NCI-H128 (cell line): ENCODE results near the gene RPTOR.
"Not testable (repeated sequence)": the region's sequence is repeated elsewhere in the genome, so short reads cannot be mapped to it uniquely, and the experiment has no call there.

Experiments
- DNase-seq: peaks from one replicate; lab custom pipeline; 2025; ENCODE audit not compliant: unreplicated experiment; lab: John Stamatoyannopoulos, UW

RPTOR gene

DNA sequence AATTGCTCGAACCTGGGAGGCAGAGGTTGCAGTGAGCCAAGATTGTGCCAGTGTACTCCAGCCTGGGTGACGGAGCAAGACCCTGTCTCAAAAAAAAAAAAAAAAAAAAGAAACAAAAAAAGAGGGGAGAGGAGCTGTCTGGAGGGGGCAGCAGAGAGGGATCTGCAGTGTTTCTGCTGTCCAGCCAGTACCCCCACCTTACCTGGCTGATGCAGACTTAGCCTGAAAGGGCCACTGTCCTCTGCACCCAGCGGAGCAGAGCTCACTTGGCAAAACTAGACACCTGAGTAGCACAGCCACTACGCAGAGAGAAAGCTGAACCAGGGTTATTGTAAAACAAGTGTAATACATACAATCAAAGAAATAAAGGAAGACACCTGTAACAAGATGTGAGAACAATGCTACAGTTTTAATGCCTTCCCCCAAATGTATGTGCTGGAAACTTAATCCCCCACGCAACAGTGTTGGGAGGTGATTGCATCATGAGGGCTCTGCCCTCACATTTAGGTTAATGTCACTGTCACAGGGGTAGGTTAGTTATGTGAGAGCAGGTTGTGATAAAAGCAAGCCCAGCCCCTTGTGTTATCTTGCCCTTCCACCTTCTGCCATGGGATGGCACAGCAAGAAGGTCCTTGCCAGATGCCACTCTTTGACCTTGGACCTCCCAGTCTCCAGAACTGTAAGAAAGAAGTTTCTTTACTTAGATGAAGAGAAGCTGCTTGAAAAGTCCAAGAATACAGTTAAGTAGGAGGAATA, 211.2 kb downstream of the RPTOR start:
- no peak for DNase-seq

DNA sequence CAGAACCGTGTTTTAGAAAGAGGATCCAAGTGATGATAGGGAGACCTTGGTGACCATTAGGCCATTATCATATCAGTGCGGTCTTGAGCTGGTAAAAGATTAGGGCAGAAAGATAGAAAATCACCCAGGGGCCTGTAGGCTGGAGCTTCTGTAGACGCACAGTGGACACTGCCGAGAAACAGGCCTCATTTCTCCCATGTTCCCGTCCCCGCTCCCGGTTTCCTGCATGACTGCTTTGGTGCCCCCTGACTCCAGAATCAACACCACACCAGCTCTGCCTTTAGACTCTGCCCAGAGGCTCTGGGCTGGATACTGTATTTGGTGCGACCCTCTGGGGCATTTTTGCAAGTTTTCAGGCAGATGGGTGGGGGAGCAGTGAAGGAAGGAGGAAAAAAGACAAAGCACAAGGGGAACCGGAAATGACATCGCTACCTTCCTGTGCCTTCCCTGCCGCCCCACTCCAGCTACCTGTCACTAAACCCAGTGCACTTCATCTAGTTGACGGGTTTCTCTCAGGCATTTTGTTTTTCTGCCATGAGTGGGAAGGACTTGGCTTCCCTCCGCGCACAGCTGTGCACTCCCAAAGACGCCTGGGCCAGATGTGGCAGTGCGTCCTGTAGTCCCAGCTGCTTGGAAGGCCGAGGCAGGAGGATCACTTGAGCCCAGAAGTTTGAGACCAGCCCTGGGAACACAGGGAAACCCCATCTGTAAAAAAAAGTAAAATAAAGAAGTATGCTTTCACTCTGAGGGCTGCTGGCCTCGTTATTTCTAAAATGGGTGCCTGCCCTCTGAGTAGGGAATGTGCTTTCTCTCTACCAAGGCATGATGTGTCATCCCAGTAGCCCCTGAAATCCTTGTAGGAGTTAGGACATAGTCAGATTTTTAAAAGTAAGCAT, 214.1 kb downstream of the RPTOR start:
- DNase-seq = no peak

DNA sequence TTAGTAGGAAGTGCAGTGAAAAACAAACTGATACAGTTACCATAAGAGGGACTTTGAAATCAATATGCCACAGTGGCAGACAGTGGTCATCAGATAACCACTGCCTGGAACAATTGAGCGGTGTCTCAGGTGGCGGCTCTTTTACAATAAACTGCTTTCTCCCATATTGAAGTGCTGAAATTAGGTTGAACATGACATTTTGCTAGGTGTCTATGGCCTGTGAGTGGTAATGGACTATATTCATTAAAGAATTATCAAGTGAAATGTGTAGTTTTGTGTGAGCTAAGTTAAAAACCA, 214.7 kb downstream of the RPTOR start:
- DNase-seq = no peak

DNA sequence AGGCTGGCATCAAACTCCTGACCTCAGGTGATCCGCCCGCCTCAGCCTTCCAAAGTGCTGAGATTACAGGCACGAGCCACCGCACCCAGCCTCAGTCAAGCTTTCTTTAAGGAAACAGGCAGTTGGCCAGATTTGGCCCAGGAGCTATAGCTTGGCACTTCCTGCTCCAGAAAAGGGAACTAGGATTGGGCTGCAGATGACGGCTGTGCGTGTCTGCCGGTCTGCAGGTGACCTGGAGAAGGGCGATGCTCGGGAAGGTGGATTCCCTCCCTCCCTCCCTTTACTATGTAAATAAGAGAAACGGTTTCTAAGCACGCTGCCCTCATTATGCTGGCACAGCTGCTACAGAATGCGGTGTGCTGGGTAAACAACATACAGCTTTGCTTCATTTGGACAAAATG, 215.9 kb downstream of the RPTOR start:
- DNase-seq = no peak

DNA sequence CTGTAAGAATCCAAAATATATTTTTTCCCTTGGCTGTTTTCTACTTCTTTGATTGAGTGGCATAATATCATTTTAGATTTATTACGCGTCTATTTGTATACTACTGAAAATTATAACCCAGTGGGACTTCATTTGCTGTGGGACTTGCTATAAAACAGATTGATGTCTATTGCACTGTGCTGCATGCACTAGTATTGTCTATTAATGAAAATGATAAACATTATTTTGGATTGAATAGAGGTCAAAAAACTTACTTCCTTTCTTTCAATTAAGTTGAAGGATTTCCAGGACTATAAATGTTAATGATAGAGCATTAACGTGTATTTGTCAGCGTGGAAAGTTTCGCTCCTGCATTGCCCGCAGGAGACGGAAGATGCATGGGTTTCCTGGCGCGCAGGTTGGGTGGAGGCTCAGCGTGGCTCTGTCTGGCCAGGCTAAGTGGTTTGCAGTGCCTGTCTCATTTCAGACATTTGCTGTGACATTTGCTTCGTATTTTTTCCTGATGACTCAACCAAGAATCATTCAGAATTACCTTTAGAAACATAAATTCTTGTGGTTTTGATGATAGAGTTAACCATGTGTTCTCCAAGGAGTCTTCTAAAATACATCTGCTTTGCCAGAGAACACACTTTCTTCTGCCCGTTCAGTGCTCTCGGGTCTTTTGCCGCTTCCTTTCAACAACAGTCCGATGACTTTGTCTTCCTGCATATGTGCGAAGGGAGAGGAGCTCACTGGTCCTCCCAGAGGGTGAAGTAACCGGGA, 216.7 kb downstream of the RPTOR start:
- DNase-seq = no peak

DNA sequence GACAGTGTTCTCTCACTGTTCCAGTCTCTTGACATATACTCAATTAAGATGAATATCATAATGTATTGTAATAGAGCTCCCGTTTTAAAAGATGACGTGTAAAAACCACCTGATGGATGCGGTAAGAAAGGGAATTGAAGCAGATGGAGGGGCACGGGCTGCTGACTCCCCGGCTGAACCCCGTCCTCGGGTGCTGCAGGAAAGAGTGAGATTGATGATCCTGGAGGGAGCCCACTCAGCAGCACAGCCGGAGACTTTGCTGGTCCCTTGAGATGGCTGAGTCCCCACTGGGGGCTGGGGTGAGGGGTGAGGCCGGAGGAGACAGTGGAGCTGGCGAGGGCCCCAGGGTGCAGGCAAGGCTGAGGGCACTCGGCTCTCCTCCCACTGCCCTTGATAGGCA, 217.4 kb downstream of the RPTOR start:
- DNase-seq = no peak

DNA sequence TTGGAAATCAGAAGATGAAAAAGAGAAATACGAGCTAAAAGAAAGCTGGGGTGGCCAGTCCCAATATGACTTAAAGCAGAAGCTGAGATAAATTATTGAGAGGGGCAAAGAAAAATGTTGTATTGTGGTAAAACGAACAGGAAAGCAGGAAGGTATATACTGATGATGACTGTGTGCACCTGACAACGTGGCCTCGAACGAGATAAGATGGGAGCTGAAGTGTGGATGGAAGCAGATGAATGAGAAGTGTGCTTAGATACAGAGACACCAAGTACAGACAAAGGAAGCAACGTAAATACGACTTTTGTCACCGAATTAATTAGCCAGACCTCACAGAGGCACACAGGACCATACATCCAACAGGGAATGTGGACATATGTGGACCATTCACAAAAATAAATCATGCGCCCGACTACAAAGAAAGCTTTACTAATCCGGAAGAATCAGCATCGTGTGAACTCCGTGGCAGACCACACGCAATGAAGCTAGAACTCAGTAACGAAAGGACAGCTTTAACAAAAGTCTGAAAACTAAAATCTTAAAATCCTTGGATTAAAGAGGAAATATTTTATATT, 218.7 kb downstream of the RPTOR start:
- no peak for DNase-seq

DNA sequence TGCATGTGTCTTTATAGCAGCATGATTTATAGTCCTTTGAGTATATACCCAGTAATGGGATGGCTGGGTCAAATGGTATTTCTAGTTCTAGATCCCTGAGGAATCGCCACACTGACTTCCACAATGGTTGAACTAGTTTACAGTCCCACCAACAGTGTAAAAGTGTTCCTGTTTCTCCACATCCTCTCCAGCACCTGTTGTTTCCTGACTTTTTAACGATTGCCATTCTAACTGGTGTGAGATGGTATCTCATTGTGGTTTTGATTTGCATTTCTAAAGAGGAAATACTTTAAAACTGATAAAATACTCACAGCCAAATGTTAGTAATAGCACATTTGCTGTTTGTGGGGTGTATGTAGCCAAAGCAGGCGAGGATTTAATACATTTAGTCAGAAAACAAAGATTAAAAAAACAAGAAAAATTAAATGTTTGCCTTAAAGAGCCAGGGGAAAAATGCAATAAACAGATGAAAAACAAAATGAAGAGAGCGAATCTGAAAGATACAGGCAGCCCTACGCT, 220.0 kb downstream of the RPTOR start:
- not testable (repeated sequence) for DNase-seq

DNA sequence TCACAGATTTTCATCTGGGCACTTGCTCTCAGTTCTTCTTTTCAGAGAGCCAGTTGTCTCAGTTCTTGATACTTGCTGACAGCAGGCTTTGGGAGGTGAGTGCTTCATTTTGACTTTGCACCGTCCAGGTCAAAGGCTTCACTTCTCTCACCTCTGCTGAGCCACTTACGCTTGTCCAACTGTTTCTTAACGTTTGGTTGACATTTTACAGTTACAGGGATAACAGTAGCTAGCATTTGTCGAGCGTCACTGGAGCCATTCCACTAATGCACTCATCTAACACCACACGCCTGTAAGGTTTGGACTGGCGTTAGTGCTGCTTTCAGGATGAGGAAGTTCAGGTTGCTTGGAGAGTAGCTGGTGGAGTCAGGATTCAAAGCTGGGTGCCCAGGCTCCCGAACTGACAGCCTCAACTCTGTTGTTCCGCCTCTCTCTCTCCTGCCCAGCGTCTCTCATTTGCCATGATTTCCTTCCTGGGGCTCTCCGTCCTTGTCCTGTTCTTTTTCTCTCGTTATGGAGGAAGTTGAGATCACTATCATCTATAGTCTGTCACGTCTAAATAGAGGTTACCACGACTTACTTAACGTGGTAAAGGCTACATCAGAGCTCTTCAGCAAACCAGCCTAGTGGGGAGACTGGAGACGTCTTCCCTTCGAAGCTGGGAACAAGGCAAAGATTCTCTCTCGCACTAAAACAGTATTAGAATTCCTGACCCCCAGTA, 220.8 kb downstream of the RPTOR start:
- DNase-seq = no peak

DNA sequence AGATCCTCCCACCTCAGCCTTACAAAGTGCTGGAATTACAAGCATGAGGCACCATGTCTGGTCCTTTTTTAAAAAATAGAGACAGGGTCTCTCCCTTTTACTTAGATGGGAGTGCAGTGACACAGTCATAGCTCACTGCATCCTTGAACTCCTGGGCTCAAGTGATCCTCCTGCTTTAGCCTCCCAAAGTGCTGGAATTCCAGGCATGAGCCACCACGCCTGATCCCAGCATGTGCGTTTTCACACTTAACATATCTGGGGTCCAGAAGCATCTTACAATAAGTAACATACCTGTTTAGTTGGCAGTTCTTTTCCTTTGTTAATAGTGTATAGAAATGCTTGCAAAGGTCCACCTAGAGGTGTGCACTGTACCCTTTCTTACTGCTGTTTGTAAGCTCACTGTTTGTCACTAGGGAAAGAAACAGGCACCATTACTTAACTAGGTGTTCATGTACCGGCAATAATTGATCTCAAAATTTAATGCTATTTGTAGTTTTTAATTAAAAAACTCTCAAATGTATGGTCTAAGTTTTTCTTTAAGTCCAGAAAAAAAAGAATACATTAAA, 221.7 kb downstream of the RPTOR start:
- no peak for DNase-seq

DNA sequence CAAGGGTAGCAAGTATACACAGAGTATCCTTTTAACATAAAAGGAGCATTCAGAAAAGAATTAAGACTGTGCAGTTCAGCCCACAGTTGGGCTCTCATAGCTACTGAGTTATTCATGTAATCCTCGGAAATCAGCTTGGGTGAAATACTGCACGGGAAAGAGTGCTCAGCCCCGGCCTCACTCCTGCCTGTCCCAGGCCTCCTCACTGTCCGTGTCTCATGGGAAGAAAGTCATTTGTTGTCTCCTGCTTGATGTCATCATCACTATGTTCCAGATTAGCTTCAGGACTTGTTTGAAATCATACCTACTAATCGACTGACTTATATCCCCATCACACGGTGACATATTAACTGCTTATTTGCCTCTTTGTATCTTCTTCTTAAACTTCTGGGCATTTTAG, 223.8 kb downstream of the RPTOR start:
- DNase-seq = no peak

DNA sequence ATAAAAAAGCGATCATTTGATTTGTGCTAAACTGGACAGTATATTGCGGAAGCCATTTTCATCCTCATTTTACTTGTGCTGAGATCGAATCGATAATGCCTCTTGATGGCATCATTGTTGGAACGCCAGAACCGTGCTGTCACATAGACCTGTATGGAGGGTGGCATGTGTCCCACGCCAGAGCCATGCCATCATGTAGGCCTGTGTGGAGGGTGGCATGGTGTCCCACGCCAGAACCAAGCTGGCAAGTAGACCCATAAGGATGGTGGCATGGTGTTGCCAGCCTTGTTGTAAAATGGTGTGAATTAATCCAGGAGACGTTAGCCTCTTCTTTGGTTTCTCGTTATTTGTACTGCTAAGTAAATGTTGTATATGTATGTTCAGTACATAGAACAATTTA, 224.3 kb downstream of the RPTOR start:
- DNase-seq = no peak

DNA sequence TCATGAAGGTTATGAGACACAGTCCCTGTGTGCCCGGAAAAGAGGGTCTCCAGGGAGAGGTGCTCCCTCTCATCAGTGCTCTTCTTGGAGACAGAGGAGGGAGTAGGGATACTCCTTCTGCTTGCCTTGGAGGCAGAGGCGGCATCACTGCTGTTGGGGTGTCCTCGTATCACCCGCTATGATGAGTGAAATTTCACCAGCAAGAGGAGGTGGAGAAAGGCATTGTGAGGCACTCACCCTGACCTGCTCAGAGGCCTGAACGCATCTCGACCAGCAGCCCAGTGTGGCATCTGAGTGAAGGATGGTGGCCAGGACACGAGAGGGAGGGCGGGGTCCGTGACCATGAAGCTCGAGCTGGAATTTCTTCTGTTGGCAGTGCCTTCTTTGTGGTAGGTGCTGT, 224.9 kb downstream of the RPTOR start:
- no peak for DNase-seq

DNA sequence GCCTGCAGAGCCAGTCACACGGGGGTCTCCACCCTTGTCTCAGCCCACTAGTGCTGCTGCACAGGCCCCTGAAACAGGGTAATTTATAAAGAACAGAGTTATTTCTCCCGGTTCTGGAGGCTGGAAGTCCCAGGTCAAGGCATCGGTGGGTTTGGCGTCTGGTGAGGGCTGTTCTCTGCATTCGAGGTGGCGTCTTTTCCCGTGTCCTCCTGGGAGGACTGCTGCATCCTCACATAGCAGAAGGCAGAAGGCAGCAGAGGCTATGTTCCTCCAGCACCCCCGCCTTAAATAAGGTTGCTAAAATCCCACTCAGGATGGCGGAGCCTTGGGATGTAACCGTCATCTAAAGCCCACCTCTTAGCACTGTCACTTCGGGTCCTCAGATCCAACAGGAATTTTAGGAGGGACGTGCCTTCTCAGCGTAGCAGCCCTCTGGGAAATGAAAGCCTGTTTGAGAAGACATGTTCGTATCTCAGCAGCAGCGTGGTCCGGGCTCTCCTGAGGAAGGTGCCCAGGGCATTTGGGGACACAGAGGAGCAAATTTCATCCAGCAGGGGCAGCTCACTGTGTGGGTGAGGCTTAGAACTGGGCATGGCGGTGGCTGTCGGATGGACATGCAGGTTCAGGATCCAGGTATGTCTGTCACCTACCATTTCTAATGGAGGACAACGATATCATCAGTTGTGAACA, 225.4 kb downstream of the RPTOR start:
- DNase-seq = no peak

DNA sequence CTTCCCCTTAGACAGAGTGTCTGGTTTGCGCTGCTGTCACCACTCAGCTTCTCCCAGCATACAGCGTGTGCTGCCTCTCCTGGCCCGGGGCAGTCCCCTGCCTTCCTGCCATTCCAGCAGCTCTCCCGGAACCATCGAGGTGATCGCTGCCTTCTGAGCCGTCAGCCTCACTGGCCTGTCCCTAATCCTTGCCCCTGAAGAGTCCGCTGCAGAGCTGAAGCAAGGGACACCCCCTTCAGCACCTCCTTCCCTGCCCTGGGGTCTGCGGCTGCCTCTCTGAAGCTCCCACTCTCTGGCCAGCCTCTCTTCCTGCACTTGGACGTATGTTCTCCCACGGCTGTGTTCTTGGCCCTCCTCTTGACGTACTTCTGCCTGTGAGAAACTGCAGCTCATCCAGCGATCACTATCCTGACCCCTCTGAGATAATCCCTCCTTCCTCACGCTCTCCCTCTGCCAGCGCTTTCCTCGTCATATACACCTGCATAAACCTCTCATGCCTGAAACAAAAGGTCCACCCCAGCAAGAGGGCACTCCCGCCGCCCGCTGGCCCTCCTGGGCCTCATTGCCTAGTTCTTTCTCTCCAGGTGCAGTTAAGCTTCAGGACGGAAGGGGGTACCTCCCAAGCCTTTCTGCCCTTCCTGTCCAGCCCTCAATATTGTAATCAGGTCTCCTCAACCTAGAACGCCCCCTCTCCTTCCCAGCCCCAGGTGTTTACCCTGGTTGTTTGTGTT, 226.4 kb downstream of the RPTOR start:
- DNase-seq = no peak

DNA sequence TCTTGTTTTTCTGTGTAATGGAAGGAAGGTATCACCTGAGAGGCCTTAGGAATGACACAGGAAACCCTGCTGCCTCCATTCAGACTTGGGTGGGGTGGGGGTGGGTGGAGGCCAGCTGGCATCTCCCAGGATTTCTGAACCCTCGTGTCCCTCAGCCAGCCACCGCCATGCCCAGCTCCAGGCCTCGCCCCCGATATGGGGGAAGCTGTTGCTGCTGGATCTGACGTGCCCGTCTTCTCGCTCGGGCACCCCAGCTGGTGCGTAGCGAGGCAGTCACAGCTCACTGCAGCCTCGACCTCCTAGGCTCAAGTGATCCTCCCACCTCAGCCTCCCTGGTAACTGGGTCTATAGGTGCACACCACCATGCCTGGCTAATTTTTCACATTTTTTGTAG, 227.0 kb downstream of the RPTOR start:
- no peak for DNase-seq

DNA sequence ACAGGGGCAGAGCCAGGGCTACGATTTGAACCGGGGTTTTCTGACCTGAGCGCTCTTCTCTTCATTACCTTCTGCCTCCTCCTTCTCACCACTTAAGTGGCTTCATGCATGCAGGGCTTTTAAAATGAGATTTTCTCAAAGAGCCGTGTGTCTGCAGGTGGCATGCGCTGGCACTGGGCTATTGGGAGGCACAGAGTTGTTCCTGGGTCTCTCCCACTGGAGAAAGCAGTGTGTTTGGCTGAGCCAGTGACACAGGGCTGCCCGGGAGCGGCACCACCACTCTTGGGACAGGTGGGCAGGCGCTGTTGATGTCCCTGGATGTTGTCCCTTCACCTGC, 228.2 kb downstream of the RPTOR start:
- no peak for DNase-seq

DNA sequence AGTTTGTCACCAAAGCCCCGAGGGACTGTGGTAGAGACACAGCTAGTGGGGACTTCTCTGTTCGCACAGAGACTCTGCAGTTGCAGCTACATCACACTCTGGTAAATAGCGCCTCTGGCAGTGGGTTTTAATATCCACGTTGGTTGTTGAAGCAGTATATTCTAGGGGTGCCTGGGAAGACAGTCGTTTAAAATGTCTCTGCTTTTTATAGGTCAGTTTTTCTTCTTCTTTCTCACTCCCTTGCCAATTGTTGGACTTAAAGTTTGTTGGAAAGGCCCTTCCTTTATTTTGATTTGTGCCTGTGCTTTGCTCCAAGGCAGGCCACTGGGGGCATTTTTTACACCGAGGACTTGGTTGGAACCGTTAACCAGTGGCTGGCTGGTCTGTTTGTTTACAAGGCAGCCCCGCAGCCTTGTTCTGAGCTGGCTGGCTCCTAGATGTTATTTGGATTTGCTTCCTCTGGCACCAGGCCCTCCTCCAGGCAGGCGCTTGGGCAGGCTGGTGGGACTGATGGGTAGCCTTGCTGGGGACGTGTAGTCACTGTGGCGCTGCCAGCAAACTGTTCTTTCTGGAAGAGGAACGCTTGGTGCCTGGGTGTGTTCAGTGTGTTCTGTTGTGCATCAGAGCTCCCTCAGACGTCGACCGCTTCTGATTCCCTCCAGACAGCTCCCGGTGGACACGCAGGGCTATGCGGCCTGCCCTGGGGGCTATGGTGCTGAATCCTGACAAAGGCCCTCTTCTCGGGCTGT, 228.8 kb downstream of the RPTOR start:
- no peak for DNase-seq
